Measurements from ENCODE around the gene FRMD6.

GRCh38 chr14:51743588-51744000 is 91.9 kb downstream of the FRMD6 start:
- TF ChIP-seq CTCF (conservative IDR thresholded peaks at IDR 0.05; ENCODE audit: low read depth in 2 of 2) (no peak), EZH2phosphoT487 (IDR thresholded peaks at IDR 0.05; ENCODE audit: unreplicated experiment) (no peak), POLR2AphosphoS5 (IDR thresholded peaks at IDR 0.05; ENCODE audit: low read depth) (no peak), EZH2 (IDR thresholded peaks at IDR 0.05; ENCODE audit: low read depth, unreplicated experiment) (no peak), JUNB (IDR thresholded peaks at IDR 0.05; ENCODE audit: unreplicated experiment) (no peak), REST (IDR thresholded peaks at IDR 0.05; ENCODE audit: unreplicated experiment) (no peak), CREB1 (CRISPR knock-in tag; IDR thresholded peaks at IDR 0.05; ENCODE audit: low read depth) (no peak)
